Measurements from ENCODE around the gene MYL7. TPM values are rescaled to one million over a fixed set of nuclear protein-coding genes. Genes with fewer than 3 reads are reported as not detected.
"Not testable (repeated sequence)": the region's sequence is repeated elsewhere in the genome, so short reads cannot be mapped to it uniquely, and the experiment has no call there.

MYL7 gene
- total and polyA plus RNA-seq, 2 donors (not counting 3 experiments of a cell fraction or from before 2014, with no cell fraction given) = not detected

GRCh38 chr7:44175730-44176129 is 34.6 kb upstream of the MYL7 start:
- no peak for FAIRE-seq
- intact Hi-C loops (cut with micrococcal nuclease) = no loop called here
- BruUV-seq (replicated peaks) = no TSS peak

GRCh38 chr7:44174694-44174948 is 33.5 kb upstream of the MYL7 start:
- CTCF ChIA-PET; H3K4me2 ChIP-seq (ENCODE audit: insufficient read depth, low read length); intact Hi-C loops (cut with micrococcal nuclease): not testable (repeated sequence)

More at GRCh38 chr7:44175730-44176129, 34.6 kb upstream of the MYL7 start:
- no peaks in the 10 kb centered on the region for H3K9me1 ChIP-seq (replicated peaks; ENCODE audit: control insufficient read depth, extremely low read depth, insufficient read depth, low read length)
- TF ChIP-seq MAX (IDR thresholded peaks at IDR 0.05; ENCODE audit: insufficient read depth, insufficient read length) (no peak), MYC (IDR thresholded peaks at IDR 0.05; ENCODE audit: low read depth, low read length) (no peak), GATA2 (IDR thresholded peaks at IDR 0.05; ENCODE audit: insufficient read depth, insufficient read length, low read depth, low read length) (no peak), POLR2A (IDR thresholded peaks at IDR 0.05; ENCODE audit: low read depth, low read length) (no peak), POLR2AphosphoS5 (IDR thresholded peaks at IDR 0.05; ENCODE audit: insufficient read depth, low read depth, low read length) (no peak), EZH2 (IDR thresholded peaks at IDR 0.05; ENCODE audit: borderline replicate concordance, low read depth, low read length, severe bottlenecking) (no peak), CTCF (IDR thresholded peaks at IDR 0.05; ENCODE audit: extremely low read depth in 1 of 2, insufficient read depth in 1 of 2, low read depth in 1 of 2, low read length in 2 of 2) (no peak), FOS (IDR thresholded peaks at IDR 0.05; ENCODE audit: borderline replicate concordance, insufficient read depth, low read length) (no peak), JUN (IDR thresholded peaks at IDR 0.05; ENCODE audit: borderline replicate concordance, insufficient read depth, insufficient read length, low read depth) (no peak)
- no peaks in the 10 kb centered on the region for H3K4me1 ChIP-seq (ENCODE audit: control insufficient read depth, extremely low read depth, insufficient read depth, low read length)
- H3K9ac ChIP-seq (replicated peaks; ENCODE audit: extremely low read depth, insufficient read depth, low read length) = no peak overlapping the region
- CTCF ChIA-PET = interaction anchor here (1.1 kb wide), 1 partner anchor 20 kb away, joined by 3 read pairs; no protein-coding TSS in a partner anchor
- no peak overlapping the region for H3K4me3 ChIP-seq (replicated peaks in 1 of 3; ENCODE audit: insufficient read depth in 1 of 3, low read depth in 1 of 3, low read length in 3 of 3)
- no peak overlapping the region for H3K4me2 ChIP-seq (ENCODE audit: insufficient read depth, low read length)
- POLR2A ChIA-PET = no interaction called here
- H3K36me3 ChIP-seq (ENCODE audit: control insufficient read depth in 2 of 2, extremely low read depth in 1 of 2, insufficient read depth in 2 of 2, low read length in 2 of 2) = no peaks in the 10 kb centered on the region
- no peaks in the 10 kb centered on the region for H4K20me1 ChIP-seq (replicated peaks; ENCODE audit: control insufficient read depth, extremely low read depth, insufficient read depth, low read length)
- H3K27ac ChIP-seq (ENCODE audit: insufficient read depth, low read depth, low read length) = no peak overlapping the region
- H3K79me2 ChIP-seq (ENCODE audit: control insufficient read depth, insufficient read depth, low read length) = no peaks in the 10 kb centered on the region
- no peak overlapping the region for H2AFZ ChIP-seq (ENCODE audit: low read depth, low read length)
- DNase-seq (ENCODE audit: low read depth, low spot score) = no peak
- dilution Hi-C loops (cut with MboI; ENCODE audit: extremely low pct_ligation_motif_present, low sequenced_read_pairs) = no loop called here
- H3K9me3 ChIP-seq (replicated peaks; ENCODE audit: control insufficient read depth, insufficient read depth, low read length) = no peaks in the 10 kb centered on the region
- H3K27me3 ChIP-seq (ENCODE audit: control insufficient read depth in 2 of 2, insufficient read depth in 2 of 2, low read length in 2 of 2) = peaks cover 6 to 15% of the 10 kb centered on the region in 2 experiments

More at GRCh38 chr7:44174694-44174948, 33.5 kb upstream of the MYL7 start:
- H4K20me1 ChIP-seq (replicated peaks; ENCODE audit: control insufficient read depth, extremely low read depth, insufficient read depth, low read length); H3K9me3 ChIP-seq (replicated peaks; ENCODE audit: control insufficient read depth, insufficient read depth, low read length); H3K9me1 ChIP-seq (replicated peaks; ENCODE audit: control insufficient read depth, extremely low read depth, insufficient read depth, low read length); H3K36me3 ChIP-seq (ENCODE audit: control insufficient read depth in 2 of 2, extremely low read depth in 1 of 2, insufficient read depth in 2 of 2, low read length in 2 of 2); BruUV-seq (replicated peaks); H3K27ac ChIP-seq (ENCODE audit: insufficient read depth, low read depth, low read length); H2AFZ ChIP-seq (ENCODE audit: low read depth, low read length); H3K9ac ChIP-seq (replicated peaks; ENCODE audit: extremely low read depth, insufficient read depth, low read length); DNase-seq (ENCODE audit: low read depth, low spot score); H3K4me3 ChIP-seq (replicated peaks in 1 of 3; ENCODE audit: insufficient read depth in 1 of 3, low read depth in 1 of 3, low read length in 3 of 3); FAIRE-seq; H3K79me2 ChIP-seq (ENCODE audit: control insufficient read depth, insufficient read depth, low read length); H3K4me1 ChIP-seq (ENCODE audit: control insufficient read depth, extremely low read depth, insufficient read depth, low read length); POLR2A ChIA-PET; dilution Hi-C loops (cut with MboI; ENCODE audit: extremely low pct_ligation_motif_present, low sequenced_read_pairs): not testable (repeated sequence)
- H3K27me3 ChIP-seq (ENCODE audit: control insufficient read depth in 2 of 2, insufficient read depth in 2 of 2, low read length in 2 of 2) = peaks cover 9 to 13% of the 10 kb centered on the region in 2 experiments

Data from endothelial cell of umbilical vein (primary cell).